C4-2B (cell line): ENCODE data around the gene CFAP206.

Experiments
- H3K27ac ChIP-seq: fragments of 450-650 bp; 2 replicates; pipeline ENCODE4 v1.5.1; 2017
- ZFX ChIP-seq: fragments of 450-650 bp; IDR thresholded peaks from 2 replicates; pipeline ENCODE4 v1.6.1; 2017
- TF ChIP-seq, protein P1 (sequence below): fragments of 450-650 bp; conservative IDR thresholded peaks from 2 replicates; pipeline ENCODE4 v1.5.1; 2017; ENCODE audit warnings: mild to moderate bottlenecking

CFAP206 gene

DNA sequence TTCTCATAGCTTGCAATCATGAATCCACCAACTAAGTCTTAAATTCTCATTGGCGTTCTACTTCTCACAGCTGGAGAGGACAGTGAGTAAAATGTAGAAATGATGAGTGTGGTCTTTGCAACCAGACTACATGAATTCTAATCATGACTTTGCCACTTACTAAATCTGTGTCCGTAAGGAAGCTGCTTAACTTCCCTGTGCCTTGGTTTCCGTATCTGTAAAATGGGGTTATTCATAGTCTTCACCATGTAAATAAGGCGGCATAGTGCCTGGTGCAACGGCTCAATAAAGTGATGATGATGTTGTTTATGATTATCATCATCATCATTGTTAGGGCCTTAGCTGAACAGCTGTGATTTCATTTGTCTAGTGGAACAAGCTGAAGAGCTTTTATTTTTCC is 12.6 kb downstream of the CFAP206 start:
- no peak overlapping the region for H3K27ac ChIP-seq
- TF ChIP-seq, protein P1, sequence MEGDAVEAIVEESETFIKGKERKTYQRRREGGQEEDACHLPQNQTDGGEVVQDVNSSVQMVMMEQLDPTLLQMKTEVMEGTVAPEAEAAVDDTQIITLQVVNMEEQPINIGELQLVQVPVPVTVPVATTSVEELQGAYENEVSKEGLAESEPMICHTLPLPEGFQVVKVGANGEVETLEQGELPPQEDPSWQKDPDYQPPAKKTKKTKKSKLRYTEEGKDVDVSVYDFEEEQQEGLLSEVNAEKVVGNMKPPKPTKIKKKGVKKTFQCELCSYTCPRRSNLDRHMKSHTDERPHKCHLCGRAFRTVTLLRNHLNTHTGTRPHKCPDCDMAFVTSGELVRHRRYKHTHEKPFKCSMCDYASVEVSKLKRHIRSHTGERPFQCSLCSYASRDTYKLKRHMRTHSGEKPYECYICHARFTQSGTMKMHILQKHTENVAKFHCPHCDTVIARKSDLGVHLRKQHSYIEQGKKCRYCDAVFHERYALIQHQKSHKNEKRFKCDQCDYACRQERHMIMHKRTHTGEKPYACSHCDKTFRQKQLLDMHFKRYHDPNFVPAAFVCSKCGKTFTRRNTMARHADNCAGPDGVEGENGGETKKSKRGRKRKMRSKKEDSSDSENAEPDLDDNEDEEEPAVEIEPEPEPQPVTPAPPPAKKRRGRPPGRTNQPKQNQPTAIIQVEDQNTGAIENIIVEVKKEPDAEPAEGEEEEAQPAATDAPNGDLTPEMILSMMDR: no peak
- TF ChIP-seq ZFX: no peak

DNA sequence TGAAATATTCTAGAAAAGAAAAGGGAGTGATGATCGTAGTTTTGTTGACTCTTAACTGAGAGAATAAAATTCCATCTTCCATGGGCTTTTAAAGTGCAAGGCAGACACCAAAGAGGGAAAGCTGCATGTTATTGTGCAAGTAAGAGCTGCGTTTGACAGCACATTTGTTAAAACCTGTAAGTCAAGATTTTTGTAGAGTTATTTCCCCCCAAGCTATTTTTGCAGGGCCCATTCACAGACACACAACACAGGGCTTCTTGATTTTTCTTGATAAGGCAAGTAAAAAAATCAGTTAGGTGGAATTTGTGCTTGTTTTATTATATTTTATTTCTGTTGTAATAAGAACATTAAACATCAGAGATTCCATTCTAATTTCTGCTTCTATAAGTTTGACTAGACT is 13.8 kb downstream of the CFAP206 start:
- TF ChIP-seq, protein P1: no peak
- TF ChIP-seq ZFX: no peak
- H3K27ac ChIP-seq: no peak overlapping the region

DNA sequence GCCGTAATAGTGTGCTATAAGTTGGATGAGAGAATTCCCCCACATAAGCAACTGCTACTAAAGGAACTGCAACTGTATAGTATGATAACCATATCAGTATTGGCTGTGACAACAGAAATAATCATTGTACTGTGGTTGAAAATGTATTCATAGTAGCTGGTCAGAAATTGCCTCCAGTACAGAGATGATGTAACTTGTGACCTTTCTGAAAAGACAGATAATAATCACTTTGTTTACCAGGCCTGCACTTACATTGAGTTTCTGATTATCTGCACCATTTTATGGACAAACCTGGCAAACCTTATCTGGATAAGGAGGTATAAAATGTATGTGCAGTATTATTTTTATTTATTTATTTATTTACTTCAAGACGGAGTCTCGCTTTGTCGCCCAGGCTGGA is 19.0 kb downstream of the CFAP206 start:
- H3K27ac ChIP-seq: no peak overlapping the region
- TF ChIP-seq, protein P1: no peak
- TF ChIP-seq ZFX: no peak

DNA sequence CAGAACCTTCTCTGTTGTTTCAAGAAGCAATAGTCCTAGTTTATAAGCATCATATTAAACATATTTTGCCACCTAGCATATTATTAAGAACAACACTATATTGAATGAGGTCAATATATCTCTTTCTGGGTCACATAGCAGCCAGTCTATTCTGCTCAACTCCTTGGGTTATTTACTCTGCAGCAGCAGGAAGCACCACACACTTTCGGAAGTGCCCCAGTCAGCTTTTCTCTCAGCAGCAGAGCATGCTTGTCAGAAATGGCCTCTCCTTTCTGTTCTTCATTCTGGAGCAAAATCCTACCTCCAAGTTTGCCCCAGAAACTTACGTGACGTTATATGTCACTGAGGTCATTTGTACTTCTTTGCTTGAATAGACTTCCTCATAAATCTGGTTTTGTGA is 22.7 kb downstream of the CFAP206 start:
- TF ChIP-seq, protein P1: no peak
- H3K27ac ChIP-seq: no peak overlapping the region

DNA sequence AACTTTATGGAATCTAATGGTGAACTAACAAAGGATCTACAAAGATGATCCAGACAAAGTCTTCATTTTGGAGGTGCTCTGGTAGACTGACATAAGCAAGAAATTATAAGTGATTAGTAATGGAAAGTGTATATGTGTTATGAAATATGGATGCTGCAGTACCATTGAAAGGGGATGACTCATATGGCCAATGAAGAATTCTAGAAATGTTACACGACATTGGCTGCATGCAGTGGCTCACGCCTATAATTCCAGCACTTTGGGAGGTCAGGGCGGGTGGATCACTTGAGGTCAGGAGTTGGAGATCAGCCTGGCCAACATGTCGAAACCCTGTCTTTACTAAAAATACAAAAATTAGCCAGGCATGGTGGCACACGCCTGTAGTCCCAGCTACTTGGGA is 23.5 kb downstream of the CFAP206 start:
- TF ChIP-seq, protein P1: no peak
- no peak for TF ChIP-seq ZFX
- H3K27ac ChIP-seq: no peak overlapping the region

DNA sequence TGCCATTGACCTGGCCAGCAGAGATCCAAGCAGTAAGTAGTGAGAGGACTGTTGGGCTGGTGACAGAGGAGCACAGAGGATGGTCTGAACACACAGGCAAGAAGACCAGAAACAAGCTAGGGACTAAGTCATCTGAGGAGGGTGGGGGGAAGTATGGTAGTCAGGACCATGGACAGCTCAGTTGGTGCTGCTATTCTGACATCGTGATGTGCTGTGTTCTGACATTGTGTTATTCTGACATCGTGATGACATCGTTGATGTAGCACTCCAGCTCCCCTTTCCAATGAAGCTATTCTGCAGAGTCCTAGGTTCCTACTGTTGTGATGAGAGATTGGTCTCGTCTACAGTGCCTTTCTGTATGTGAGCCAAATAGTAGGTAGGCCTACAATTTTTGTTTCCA is 28.7 kb downstream of the CFAP206 start:
- TF ChIP-seq, protein P1: no peak
- no peak for TF ChIP-seq ZFX
- no peak overlapping the region for H3K27ac ChIP-seq

DNA sequence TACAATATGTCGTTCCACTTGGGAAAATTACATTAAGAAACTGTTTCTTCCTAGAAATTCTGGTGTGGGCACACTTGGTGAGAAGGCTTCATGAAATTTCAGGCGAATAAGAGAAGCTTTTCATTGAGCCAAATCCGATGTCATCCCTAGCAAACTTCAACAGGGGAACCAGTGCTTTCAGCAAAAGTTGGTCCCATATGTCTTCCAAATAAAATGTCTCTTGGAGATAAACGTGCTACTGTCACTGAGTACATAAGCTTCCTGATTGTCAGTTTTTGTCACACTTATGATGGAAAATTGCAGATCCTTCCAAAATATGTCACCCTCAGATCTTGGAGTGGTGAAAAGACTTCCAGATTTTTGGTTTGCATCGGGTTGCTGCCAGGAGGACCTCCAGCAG is 33.9 kb downstream of the CFAP206 start:
- no peak overlapping the region for H3K27ac ChIP-seq
- TF ChIP-seq ZFX: no peak
- TF ChIP-seq, protein P1: no peak
